HG03571 (cell line): ENCODE results near the gene CYTH4.

Source experiments
- ATAC-seq: cut with Tn5 transposase; IDR thresholded peaks from one replicate; pipeline ENCODE4 v1.9.1; 2021; ENCODE audit not compliant: unreplicated experiment

CYTH4 gene

GRCh38 chr22:37343863-37344734 lies 61.8 kb downstream of the CYTH4 start:
- no peak for ATAC-seq

GRCh38 chr22:37344735-37345449 lies 62.6 kb downstream of the CYTH4 start:
- no peak for ATAC-seq

DNA sequence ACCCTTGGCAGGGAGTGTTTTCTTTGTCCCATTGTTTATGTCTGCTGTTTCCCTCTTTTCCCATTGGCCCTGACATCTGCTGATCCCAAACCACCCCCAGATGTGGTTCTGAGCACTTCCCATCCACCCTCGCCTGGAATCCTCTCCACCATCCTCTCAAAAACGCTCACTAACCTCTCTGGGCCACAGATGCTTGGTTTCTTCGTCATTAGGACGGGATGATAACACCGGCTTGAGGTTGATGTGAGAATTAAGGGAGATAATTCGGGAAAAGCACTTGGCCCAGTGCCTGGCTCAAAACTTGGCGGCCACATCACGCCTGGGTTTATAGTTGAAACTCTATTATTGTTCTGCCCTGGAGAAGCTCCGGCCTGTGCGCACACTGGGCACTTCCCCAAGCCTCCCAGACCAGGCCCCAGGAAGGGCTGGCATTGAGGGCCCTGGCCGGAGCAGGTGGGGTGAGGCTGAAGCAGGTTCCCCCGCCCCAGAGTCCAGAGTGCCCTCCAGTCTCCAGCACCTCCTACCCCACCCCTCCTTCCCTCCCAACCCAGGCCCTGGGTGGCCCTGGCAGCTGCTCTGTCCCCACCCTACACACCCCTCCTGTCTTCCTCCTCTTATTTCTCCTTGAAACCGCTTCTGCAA lies 63.7 kb downstream of the CYTH4 start:
- no peak for ATAC-seq

- ATAC-seq: no peak
Measured at GRCh38 chr22:37346505-37346895, 64.2 kb downstream of the CYTH4 start.

DNA sequence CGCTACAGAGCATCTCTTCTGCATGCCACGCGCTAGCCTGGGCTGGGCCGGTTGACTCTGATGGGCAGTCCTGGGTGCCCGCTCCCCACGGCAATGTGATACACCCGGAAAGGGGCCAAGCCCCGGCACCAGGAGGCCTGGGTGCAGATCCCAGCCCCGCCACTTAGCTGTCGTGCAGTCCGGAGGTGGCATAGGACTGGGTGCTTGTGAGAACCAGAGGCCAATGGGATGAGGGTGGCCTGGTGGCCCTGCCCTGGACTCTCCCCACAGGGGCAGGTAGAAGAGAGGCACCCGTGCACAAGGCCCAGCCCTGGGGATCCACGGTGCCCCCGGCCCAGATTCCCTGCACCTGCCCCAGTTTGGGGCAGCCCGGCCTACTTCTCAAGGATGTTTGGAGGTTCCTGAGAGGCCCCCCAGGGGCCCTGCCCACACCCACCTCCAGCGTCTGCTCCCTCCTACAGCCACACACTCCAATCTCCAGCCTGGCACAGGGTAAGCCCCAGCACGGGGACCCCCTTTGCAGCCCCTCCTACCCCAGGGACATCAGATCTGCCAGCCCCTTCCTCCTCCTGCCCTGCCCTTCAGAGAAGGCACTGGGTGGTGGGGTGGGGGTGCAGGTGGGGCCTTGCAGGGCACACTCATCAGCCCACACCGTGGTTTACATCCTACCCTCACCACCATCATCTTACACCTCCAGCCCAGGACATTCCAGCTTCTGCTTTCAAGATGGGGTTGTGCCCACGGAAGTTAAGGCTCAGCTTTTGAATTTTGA lies 66.9 kb downstream of the CYTH4 start:
- ATAC-seq: no peak

DNA sequence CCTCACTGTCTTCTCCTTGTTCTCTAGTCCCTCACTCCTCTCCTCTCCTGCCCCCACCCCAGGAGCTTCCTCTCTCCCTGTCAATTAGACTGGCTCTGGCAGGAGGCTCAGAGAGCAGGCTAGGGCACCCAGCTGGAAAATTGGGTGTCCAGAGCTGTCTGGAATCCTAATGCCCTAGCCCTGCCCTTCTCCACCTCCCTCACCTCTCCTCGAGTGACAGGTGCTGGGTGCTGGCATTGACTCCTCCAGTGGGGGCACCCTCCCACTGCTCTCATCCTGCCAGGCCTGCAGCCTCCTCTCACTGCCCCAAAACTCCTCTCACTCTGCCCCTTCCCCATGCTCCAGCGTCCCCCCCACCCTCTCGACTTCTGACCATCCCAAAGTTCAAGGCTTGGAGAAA lies 68.9 kb downstream of the CYTH4 start:
- no peak for ATAC-seq

- ATAC-seq: no peak
Measured at GRCh38 chr22:37352481-37352880, 70.2 kb downstream of the CYTH4 start.

GRCh38 chr22:37353839-37354238 lies 71.5 kb downstream of the CYTH4 start:
- ATAC-seq: no peak

DNA sequence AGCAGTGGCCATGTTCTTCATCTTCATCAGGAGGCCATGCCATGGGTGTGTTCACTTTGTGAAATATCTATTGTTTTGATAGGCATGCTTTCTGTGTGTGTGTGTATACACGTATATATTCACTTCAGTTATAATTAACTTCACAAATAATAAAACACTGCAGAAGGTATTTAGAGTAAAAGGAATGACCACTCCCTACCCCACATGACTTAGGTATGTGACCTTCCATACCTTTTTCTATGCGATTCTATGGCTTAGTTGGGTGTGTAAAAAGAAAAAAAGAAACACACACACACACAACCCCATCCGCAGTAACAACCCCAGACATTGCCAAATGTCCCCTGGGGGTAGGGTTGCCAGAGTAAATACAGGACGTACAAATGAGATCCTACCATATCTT lies 72.0 kb downstream of the CYTH4 start:
- ATAC-seq: no peak

DNA sequence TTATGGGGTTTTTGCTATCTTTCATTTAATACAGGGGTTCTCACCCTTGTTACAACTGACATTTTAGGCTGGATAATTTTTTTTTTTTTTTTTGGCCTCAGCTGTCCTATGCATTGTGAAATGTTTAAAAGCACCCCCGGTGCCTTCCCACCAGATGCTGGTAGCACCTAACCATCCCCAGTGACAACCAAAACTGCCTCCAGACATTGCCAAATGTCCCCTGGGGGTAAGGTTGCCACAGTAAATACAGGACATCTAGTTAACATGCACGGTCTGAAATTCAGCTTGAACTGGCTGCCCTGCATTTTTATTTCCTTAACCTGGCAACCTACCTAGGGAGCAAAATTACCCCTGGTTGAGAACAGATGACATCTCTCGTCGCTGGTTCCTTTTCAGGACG lies 72.4 kb downstream of the CYTH4 start:
- no peak for ATAC-seq

DNA sequence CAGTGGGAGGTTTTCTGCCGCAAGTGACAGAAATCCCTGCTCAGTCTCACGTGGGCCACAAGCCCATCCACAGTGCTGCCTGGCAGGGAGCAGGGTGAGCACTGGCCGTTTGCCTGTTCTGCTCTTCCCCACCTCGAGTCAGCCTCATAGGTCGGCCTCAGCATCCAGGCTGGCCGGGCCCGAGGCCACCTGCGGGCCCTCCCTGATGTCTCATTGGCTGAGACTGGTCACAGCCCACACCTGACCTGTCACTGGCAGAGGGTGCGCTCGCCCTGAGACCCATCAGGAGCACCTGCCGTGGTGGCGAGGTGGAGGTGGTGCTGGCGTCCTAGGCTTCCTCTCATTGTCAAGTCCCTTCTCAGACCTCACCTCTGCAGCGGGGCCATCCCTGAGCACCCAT lies 72.9 kb downstream of the CYTH4 start:
- ATAC-seq: no peak

GRCh38 chr22:37356922-37357321 lies 74.6 kb downstream of the CYTH4 start:
- no peak for ATAC-seq

- no peak for ATAC-seq
Measured at GRCh38 chr22:37357446-37358075, 75.3 kb downstream of the CYTH4 start.

- ATAC-seq: no peak
Measured at GRCh38 chr22:37358386-37358785, 76.1 kb downstream of the CYTH4 start.

DNA sequence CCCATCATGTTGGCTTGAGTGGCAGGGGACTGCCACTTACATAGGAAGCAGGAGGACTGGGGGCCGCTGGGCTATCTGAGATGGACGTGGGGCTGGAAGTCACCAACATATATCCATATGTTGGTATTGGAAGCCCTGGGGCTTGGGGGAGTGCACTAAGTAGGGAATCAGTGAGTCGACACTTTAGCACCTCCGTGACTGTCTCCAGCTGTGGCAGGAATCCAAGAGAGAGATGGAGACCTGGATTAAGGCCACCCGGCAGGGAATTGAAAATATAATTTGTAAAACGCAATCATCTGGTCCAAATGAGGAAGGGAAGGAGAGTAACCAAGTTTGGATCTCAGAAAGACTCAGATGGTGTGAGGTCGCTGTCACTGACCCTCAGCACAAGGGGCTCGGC lies 76.6 kb downstream of the CYTH4 start:
- ATAC-seq: no peak

DNA sequence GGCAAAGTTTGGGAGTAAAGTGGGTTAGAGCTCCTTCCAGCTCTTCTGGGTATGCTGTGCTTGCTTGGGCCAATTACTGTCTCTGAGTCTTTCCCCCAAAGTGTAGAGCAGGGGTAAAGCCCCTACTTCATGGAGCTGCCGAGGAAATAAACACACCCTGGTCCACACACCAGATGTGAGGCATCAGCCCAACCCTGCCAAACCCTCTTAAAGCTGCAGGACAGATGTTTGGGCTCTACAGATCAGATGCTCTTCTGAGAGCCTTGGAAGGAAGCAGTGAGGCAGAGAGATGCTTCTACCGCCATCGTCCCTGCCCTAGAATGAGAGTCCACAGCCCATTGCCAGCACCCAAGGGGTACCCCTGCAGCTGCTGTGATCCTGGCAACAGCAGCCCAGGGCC lies 80.3 kb downstream of the CYTH4 start:
- ATAC-seq: no peak

- no peak for ATAC-seq
Measured at GRCh38 chr22:37363261-37363992, 81.1 kb downstream of the CYTH4 start.
